OCI-LY7 (cell line): Measurements from ENCODE around the gene ZSCAN32. TPM values are rescaled to one million over a fixed set of nuclear protein-coding genes. Genes with fewer than 3 reads are reported as not detected.

Source experiments
- BruUV-seq: library from RNA; stranded (reverse); fragments of 400-500 nt; replicated peaks from 2 replicates; lab custom pipeline; 2021; lab: Mats Ljungman, UMichigan
- CTCF ChIA-PET: fragments of 300-600 bp; sonication (Branson Sonifier 250); formaldehyde crosslinking; loops from one replicate; lab custom pipeline; 2022; ENCODE audit warnings: antibody characterized with exemption; ENCODE audit not compliant: unreplicated experiment; lab: Charles Lee
- POLR2A ChIA-PET: fragments of 300-600 bp; sonication (Branson Sonifier 250); formaldehyde crosslinking; loops from one replicate; lab custom pipeline; 2022; ENCODE audit warnings: antibody characterized with exemption; lab: Charles Lee
- DNase-seq: peaks from one replicate; pipeline ENCODE4 v3.0.0-alpha.2; 2015; ENCODE audit warnings: low spot score
- H2AFZ ChIP-seq: fragments of 200-600 bp; sonication (generic), shearing (Covaris generic); 2 replicates; pipeline ENCODE4 v1.6.1; 2014; ENCODE audit warnings: mild to moderate bottlenecking, antibody characterized with exemption, low read length, moderate library complexity
- H3K27ac ChIP-seq: fragments of 200-600 bp; sonication (generic); 2 replicates; pipeline ENCODE4 v1.5.1; 2014; ENCODE audit warnings: mixed run types, low read depth, mild to moderate bottlenecking, moderate library complexity, low read length, inconsistent platforms; ENCODE audit not compliant: poor library complexity, severe bottlenecking
- H3K36me3 ChIP-seq: fragments of 200-600 bp; sonication (generic); 2 replicates; pipeline ENCODE4 v1.6.1; 2014; ENCODE audit warnings: mild to moderate bottlenecking, antibody characterized with exemption, low read length, moderate library complexity, mixed read lengths; ENCODE audit not compliant: insufficient read depth
- H3K4me1 ChIP-seq: fragments of 200-600 bp; sonication (generic); 2 replicates; pipeline ENCODE4 v1.5.1; 2014; ENCODE audit warnings: mild to moderate bottlenecking, low read length; ENCODE audit not compliant: insufficient read depth, poor library complexity, severe bottlenecking
- H3K4me2 ChIP-seq: fragments of 200-600 bp; sonication (generic); 2 replicates; pipeline ENCODE4 v1.6.1; 2014; ENCODE audit warnings: mild to moderate bottlenecking, low read length
- H3K4me3 ChIP-seq: fragments of 200-600 bp; sonication (generic); 2 replicates; pipeline ENCODE4 v1.5.1; 2014; ENCODE audit warnings: mild to moderate bottlenecking, low read depth, low read length; ENCODE audit not compliant: poor library complexity, severe bottlenecking
- H3K79me2 ChIP-seq: fragments of 200-600 bp; sonication (generic); 2 replicates; pipeline ENCODE4 v1.6.1; 2016; ENCODE audit warnings: low read depth, mild to moderate bottlenecking, low read length, moderate library complexity, mixed read lengths; ENCODE audit not compliant: insufficient read depth
- H3K9me2 ChIP-seq: fragments of 200-600 bp; sonication (generic); 2 replicates; pipeline ENCODE4 v1.6.1; 2016; ENCODE audit warnings: mild to moderate bottlenecking, low read length, mixed read lengths; ENCODE audit not compliant: insufficient read depth
- H3K9me3 ChIP-seq: fragments of 200-600 bp; sonication (generic); 2 replicates; pipeline ENCODE4 v1.6.1; 2014; ENCODE audit warnings: mild to moderate bottlenecking, mixed run types, low read length, mixed read lengths
- H4K20me1 ChIP-seq: fragments of 200-600 bp; sonication (generic); 2 replicates; pipeline ENCODE4 v1.6.1; 2014; ENCODE audit warnings: mild to moderate bottlenecking, antibody characterized with exemption, low read length, moderate library complexity, mixed read lengths; ENCODE audit not compliant: insufficient read depth
- EZH2phosphoT487 ChIP-seq: fragments of 200-600 bp; sonication (generic); IDR thresholded peaks from 2 replicates; pipeline ENCODE4 v1.6.1; 2018; ENCODE audit warnings: low read depth, borderline replicate concordance, mild to moderate bottlenecking, mixed run types, antibody characterized with exemption, low read length, moderate library complexity, mixed read lengths
- intact Hi-C: fragments of 100-400 bp; cut with micrococcal nuclease; formaldehyde crosslinking; loops from one replicate; pipeline ENCODE4 v1.10.0; 2022; ENCODE audit not compliant: unreplicated experiment
- total RNA-seq, 2 experiments: library from RNA; depleted of rRNA in 1 of 2; stranded (reverse); fragments of >200 nt in 1 of 2; shearing (Covaris generic) in 1 of 2; gene quantifications; 2 replicates each; pipeline ENCODE4 v1.2.3, GENCODE V29; 2014 to 2022
- TF ChIP-seq, protein P1 (sequence below): fragments of 200-600 bp; sonication (generic); conservative IDR thresholded peaks from 2 replicates; pipeline ENCODE4 v1.5.1; 2014; ENCODE audit warnings: mild to moderate bottlenecking, antibody characterized with exemption, low read length, moderate library complexity, mixed read lengths

Gene ZSCAN32
- total RNA-seq, 2 experiments from 2014 or later, result 17.0 to 19.4 TPM

- peak within 1 kb of the TSS; percentile 76 for H3K4me3 ChIP-seq
- H3K27ac ChIP-seq, result peak within 1 kb of the TSS; percentile 41
- no TSS peak for BruUV-seq
- peak within 1 kb of the TSS; percentile 47; the same call in 1 of the 2 replicates for H2AFZ ChIP-seq
- DNase-seq, result peak; percentile 92
- no peaks in the 10 kb centered on the region for H3K9me2 ChIP-seq
- peaks cover 25% of the 10 kb centered on the region for H3K79me2 ChIP-seq
- no peaks in the 10 kb centered on the region for H3K9me3 ChIP-seq
- H3K36me3 ChIP-seq, result peaks cover 32% of the 10 kb centered on the region
- ChIA-PET POLR2A (interaction anchor here (0.6 to 1.6 kb wide), 4 partner anchors 12 to 236 kb away, joined by 3 to 4 read pairs (median 4); no protein-coding TSS in a partner anchor), CTCF (no interaction called here)
- intact Hi-C loops, result no loop called here
- H4K20me1 ChIP-seq, result no peaks in the 10 kb centered on the region
- H3K4me2 ChIP-seq, result peak within 1 kb of the TSS; percentile 66
- H3K4me1 ChIP-seq, result peaks cover 8% of the 10 kb centered on the region
- TF ChIP-seq, protein P1, sequence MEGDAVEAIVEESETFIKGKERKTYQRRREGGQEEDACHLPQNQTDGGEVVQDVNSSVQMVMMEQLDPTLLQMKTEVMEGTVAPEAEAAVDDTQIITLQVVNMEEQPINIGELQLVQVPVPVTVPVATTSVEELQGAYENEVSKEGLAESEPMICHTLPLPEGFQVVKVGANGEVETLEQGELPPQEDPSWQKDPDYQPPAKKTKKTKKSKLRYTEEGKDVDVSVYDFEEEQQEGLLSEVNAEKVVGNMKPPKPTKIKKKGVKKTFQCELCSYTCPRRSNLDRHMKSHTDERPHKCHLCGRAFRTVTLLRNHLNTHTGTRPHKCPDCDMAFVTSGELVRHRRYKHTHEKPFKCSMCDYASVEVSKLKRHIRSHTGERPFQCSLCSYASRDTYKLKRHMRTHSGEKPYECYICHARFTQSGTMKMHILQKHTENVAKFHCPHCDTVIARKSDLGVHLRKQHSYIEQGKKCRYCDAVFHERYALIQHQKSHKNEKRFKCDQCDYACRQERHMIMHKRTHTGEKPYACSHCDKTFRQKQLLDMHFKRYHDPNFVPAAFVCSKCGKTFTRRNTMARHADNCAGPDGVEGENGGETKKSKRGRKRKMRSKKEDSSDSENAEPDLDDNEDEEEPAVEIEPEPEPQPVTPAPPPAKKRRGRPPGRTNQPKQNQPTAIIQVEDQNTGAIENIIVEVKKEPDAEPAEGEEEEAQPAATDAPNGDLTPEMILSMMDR, result no peak
- no peak for TF ChIP-seq EZH2phosphoT487
Observed at GRCh38 chr16:3443108-3444031, 42.6 kb upstream of the ZSCAN32 start, which contains the start of the genes NAA60 and ZNF597. Gene NAA60 (plus strand): TSS chr16:3443680. CDS start chr16:3476228, 32,548 bp downstream. Gene ZNF597 (minus strand): TSS chr16:3443504. CDS start chr16:3443153, 351 bp downstream.

DNA sequence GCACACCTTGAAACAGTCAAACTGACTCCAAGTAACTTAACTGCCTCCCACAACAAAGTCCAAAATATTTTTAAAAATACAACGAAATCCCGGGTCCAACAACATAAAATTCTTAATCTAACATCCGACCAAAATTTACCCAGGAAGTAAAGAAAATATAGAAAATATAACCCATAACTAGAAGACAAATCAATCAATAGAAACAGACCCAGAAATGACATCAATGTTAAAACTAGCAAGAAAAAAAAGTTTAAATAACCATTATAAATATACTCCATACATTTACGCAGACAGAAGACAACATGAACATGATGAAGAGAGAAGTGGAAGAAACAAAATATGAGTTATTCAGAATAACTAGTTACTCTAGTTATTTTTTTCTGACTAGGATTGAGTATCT, 38.8 kb upstream of the ZSCAN32 start:
- Histone ChIP-seq H3K27ac (no peak overlapping the region), H4K20me1 (no peaks in the 10 kb centered on the region), H3K4me1 (peaks cover 5% of the 10 kb centered on the region), H3K4me3 (no peak overlapping the region), H3K9me3 (no peaks in the 10 kb centered on the region), H3K79me2 (peaks cover 16% of the 10 kb centered on the region), H3K36me3 (peaks cover 35% of the 10 kb centered on the region), H3K9me2 (no peaks in the 10 kb centered on the region), H3K4me2 (no peak overlapping the region), H2AFZ (no peak overlapping the region)
- ChIA-PET CTCF (no interaction called here), POLR2A (no interaction called here)
- TF ChIP-seq EZH2phosphoT487, result no peak
- TF ChIP-seq, protein P1, result no peak
- intact Hi-C loops, result no loop called here
- DNase-seq, result no peak
- no TSS peak for BruUV-seq

- BruUV-seq, result no TSS peak
Observed at GRCh38 chr16:3434373-3434772, 33.6 kb upstream of the ZSCAN32 start.

More at GRCh38 chr16:3434373-3434772, 33.6 kb upstream of the ZSCAN32 start:
- Histone ChIP-seq H3K79me2 (no peaks in the 10 kb centered on the region), H3K9me3 (no peaks in the 10 kb centered on the region), H3K27ac (no peak overlapping the region), H3K4me2 (no peak overlapping the region), H3K36me3 (peaks cover 23% of the 10 kb centered on the region; the same call in 1 of the 2 replicates), H4K20me1 (no peaks in the 10 kb centered on the region), H3K9me2 (no peaks in the 10 kb centered on the region), H3K4me1 (no peaks in the 10 kb centered on the region), H2AFZ (no peak overlapping the region), H3K4me3 (no peak overlapping the region)
- intact Hi-C loops, result no loop called here
- no peak for DNase-seq
- ChIA-PET CTCF (no interaction called here), POLR2A (no interaction called here)
- TF ChIP-seq EZH2phosphoT487, result no peak
- TF ChIP-seq, protein P1, result no peak
